ENCODE data around the gene HLA-G.
"Not testable (repeated sequence)": the region's sequence is repeated elsewhere in the genome, so short reads cannot be mapped to it uniquely, and the experiment has no call there.

Gene HLA-G

GRCh38 chr6:29827579-29828470 is at the start of gene HLA-G:
HLA-G (plus strand) TSS chr6:29827825; CDS start chr6:29827845, 20 bp downstream.
- DNase-seq, result no peak

GRCh38 chr6:29780019-29780698 is 47.5 kb upstream of the HLA-G start:
- not testable (repeated sequence) for DNase-seq

DNA sequence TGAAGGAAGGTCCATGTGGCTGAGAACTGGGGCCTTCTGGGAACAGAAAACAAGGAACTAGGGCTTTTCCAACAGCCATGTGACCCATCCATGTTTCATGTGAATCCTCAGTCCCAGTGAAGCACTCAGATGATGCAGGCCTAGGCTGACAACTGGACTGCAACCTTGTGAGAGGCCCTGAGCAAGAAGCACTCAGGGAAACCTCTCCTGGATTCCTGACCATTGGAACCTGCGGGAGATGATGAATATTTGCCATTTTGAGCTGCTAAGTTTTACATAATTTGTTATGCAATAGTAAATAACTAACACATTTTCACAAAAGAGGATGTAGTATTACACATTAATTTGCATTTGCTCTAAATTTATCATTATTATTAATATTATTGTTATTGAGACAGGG is 38.4 kb upstream of the HLA-G start:
- no peak for DNase-seq

DNA sequence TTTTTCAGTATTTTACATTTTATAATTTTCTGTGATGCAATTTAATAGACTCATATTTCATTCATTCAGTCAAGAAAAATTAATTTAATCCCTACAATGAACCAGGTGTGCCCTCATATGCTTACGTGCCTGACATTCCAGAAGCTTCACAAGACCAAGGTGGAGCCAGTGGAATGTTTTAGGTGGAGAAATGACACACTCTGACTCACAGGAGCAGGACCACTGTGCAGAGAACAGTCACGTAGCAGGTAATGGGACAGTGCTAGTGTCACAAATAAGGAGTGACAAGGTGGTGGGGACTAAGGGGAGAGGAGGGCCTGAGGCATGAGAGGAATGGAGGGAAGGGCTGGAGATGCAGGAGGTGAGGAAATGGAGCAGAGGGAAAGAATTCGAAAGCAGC is 37.0 kb upstream of the HLA-G start:
- no peak for DNase-seq

DNA sequence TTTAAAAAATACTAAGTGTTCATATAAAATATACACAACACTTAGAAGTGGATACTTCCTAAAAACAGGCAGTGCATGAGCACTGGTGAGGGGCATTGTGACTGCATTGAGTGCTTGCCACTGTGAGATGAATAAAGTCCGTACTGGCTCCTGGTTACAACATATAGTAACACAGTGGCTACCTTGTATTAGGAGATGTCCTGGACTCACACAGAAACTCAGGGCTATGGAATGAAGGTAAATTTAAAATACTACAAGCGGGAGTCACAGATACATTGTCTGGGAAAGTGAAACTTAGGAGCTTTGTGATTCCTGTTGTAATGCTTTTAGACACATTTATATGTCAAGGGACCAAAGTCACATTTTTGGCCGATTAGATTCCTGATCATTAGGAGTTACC is 36.5 kb upstream of the HLA-G start:
- DNase-seq, result no peak

- no peak for DNase-seq
Measured at GRCh38 chr6:29791786-29792122, 35.9 kb upstream of the HLA-G start.

DNA sequence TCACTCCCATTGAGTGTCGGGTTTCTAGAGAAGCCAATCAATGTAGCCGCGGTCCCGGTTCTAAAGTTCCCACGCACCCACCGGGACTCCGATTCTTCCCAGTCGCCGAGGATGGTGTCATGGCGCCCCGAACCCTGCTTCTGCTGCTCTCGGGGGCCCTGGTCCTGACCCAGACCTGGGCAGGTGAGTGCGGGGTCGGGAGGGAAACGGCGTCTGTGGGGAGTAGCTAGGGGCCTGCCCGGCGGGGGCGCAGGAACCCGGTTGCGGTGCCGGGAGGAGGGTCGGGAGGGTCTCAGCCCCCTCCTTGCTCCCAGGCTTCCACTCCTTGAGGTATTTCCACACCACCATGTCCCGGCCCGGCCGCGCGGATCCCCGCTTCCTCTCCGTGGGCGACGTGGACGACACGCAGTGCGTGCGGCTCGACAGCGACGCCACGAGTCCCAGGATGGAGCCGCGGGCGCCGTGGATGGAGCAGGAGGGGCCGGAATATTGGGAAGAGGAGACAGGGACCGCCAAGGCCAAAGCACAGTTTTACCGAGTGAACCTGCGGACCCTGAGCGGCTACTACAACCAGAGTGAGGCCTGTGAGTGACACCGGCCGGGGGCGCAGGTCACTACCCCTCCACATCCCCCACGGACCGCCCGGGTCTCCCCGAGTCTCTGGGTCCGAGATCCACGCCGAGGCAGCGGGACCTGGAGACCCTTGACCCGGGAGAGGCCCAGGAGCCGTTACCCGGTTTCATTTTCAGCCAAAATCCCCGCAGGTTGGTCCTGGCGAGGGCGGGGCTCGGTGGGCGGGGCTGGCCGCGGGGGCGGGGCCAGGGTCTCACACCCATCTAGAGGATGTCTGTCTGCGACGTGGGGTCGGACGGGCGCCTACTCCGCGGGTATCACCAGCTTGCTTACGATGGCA is 35.2 kb upstream of the HLA-G start:
- DNase-seq, result no peak

- DNase-seq, result no peak
Measured at GRCh38 chr6:29793036-29793356, 34.6 kb upstream of the HLA-G start.

GRCh38 chr6:29793796-29794195 is 33.8 kb upstream of the HLA-G start:
- DNase-seq, result no peak

GRCh38 chr6:29796026-29796425 is 31.6 kb upstream of the HLA-G start:
- DNase-seq, result no peak

- DNase-seq, result no peak
Measured at GRCh38 chr6:29797135-29797534, 30.5 kb upstream of the HLA-G start.

DNA sequence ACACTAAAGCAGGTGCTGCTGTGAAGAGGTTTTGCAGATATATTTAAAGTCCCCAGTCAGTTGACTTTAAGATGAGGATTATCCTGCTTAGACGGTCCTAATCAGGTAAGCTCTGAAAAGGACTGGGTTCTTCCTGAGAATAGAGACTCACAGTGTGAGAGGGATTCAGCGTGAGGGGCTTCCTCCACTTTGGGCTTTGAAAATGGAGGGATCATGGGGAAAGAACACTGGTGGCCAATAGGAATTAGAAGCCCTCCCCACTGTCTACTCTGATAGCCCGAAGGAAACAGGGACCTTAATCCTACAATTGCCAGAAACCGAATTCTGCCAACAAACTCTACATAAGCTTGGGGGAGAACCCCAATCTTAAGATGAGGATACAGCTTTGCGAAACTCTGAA is 29.7 kb upstream of the HLA-G start:
- no peak for DNase-seq

GRCh38 chr6:29800254-29800653 is 27.4 kb upstream of the HLA-G start:
- no peak for DNase-seq

DNA sequence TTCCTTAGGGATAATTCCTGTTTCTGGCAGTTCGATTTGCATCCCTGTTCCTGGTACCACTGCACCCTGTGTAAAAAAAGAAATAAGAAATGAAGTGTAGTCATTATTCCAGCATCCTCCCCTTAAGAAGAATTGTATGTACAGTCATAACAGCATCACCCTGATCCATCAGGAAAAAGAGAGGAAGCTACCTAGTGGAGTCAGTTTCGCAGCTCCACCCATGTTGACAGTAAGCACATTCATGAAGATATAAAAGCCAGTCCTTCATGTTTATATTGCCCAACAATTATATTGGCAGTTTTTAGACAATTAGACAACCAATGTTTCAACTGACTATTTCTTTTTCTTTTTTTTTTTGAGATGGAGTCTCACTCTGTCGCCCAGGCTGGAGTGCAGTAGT is 21.2 kb upstream of the HLA-G start:
- DNase-seq, result no peak

DNA sequence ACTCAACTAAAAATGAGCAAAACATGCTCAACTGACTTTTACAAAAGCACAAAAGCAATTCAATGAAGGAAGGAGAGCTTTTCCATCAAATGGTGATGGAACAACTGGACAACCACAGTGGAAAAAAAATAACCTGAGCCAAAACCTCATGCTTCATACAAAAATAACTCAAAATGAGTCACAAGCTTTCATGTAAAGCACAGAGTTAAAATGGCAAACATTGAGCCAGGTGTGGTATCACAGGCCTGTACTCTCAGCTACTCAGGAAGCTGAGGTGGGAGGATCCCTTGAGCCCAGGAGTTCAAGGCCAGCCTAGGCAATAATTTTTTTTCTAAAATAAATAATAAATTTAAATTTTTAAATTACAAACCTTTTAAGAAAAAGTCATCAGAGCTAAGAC is 18.4 kb upstream of the HLA-G start:
- no peak for DNase-seq

- DNase-seq, result no peak
Measured at GRCh38 chr6:29810371-29810770, 17.3 kb upstream of the HLA-G start.

DNA sequence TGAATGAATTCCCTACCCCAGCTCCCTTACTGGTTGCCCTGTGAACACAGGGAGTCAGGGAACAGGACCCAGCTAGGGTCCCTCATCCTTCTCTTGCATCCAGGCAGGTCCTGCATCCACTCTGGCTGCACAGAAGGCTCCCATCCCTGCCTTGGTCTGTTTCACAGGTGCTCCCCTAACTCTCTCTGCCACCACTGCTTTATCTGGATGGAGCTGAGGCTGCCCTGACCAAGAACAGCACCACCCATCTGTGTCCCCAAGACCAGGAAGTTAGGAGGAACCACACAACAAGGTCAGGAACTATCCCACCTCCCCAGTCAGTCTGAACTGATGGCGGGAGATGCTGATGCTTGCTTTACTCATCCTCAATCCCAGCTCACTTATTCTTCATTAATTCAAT is 16.2 kb upstream of the HLA-G start:
- DNase-seq, result no peak

DNA sequence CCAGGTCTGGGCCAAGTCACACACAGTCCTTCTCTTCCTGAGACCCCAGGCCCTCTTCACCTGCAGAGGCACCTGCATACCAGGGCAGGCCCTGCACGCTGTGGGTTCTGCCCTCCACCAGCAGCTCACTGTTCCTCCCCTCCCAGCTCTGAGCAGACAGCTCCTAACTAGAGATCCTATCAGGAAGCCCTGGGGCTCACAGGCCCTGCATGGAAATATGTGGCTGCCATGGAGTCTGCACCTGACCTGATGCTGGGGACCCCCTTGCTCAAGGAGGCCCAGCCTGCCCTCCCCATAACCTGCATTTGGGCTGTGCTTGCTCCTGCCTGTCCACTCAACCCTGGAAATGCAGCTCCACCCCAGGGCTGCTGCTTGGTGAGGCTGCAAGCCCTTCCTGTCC is 14.6 kb upstream of the HLA-G start:
- DNase-seq, result no peak

GRCh38 chr6:29813809-29814208 is 13.8 kb upstream of the HLA-G start:
- DNase-seq, result no peak

GRCh38 chr6:29814379-29815117 is 13.1 kb upstream of the HLA-G start:
- no peak for DNase-seq

DNA sequence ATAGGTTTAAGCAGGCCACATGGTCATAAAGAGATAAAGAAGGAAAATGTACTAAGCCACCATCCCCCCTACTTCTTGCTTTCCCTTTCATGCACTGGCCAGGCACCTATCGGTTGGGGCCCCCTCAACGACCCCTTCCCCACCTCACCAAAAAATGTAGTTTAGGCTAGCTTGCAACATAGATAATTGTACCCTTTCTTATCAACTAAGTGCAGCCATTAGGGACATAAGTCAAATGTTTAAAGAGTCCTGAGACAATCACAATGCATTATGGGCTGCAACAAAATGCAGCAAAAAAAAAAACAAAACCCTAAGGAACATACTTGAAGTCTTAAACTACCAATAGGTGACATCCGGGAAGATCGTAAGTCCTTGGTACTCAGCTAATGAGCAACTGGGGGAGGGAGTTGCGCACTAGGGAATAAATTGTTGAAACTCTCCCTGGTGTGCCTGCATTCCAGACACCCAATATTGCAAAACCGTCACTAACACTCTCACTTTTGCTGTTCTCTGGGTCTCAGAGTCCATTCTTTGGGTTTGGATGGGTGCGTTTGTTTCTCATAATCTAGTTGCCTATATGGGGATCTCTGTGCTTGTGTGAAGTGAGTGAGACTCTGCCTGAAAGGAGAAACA is 12.4 kb upstream of the HLA-G start:
- DNase-seq, result no peak

DNA sequence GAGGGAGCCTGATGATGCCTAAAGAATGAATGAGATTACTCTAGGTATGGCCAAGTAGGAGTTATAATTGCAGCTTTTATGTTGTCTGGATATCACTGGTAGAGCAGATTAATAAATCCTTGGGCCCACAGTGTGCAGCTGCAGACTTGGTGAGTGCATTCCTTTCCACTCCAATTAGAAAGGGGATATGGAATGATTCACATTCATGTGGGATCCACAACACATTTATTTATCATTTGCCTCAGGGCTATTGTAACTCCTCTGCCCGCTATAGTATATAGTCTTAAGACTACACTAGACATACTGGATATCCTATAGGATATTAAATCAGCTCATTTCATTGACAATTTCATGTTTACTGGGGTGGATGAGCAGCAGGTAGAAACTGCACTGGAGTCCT is 11.6 kb upstream of the HLA-G start:
- no peak for DNase-seq

All from KG1 (cell line).